D341Med (cell line): ENCODE data around the gene FBP2.
"Not testable (repeated sequence)": the region's sequence is repeated elsewhere in the genome, so short reads cannot be mapped to it uniquely, and the experiment has no call there.

Experiments used
- DNase-seq: peaks from one replicate; pipeline ENCODE4 v3.0.0; 2012; ENCODE audit warnings: low spot score

FBP2 gene

GRCh38 chr9:94606646-94607422 is 13.2 kb upstream of the FBP2 start:
- no peak for DNase-seq

GRCh38 chr9:94603259-94604160 is 9.9 kb upstream of the FBP2 start:
- peak; percentile 86 for DNase-seq

GRCh38 chr9:94602666-94603065 is 9.0 kb upstream of the FBP2 start:
- DNase-seq: no peak

- no peak for DNase-seq
Observed at GRCh38 chr9:94600715-94601114, 7.1 kb upstream of the FBP2 start.

- DNase-seq: no peak
Observed at GRCh38 chr9:94600258-94600657, 6.6 kb upstream of the FBP2 start.

GRCh38 chr9:94599102-94599501 is 5.5 kb upstream of the FBP2 start:
- DNase-seq: no peak

GRCh38 chr9:94592683-94593082 is 941 bp downstream of the FBP2 start:
- DNase-seq: not testable (repeated sequence)

GRCh38 chr9:94591876-94592275 is 1.7 kb downstream of the FBP2 start:
- no peak for DNase-seq

- not testable (repeated sequence) for DNase-seq
Observed at GRCh38 chr9:94591046-94591545, 2.5 kb downstream of the FBP2 start.

- DNase-seq: no peak
Observed at GRCh38 chr9:94588681-94589080, 4.9 kb downstream of the FBP2 start.

- no peak for DNase-seq
Observed at GRCh38 chr9:94586814-94587213, 6.8 kb downstream of the FBP2 start.

GRCh38 chr9:94586316-94586715 is 7.3 kb downstream of the FBP2 start:
- DNase-seq: no peak

GRCh38 chr9:94584555-94584954 is 9.1 kb downstream of the FBP2 start:
- DNase-seq: no peak

- no peak for DNase-seq
Observed at GRCh38 chr9:94581728-94582127, 11.9 kb downstream of the FBP2 start.

- no peak for DNase-seq
Observed at GRCh38 chr9:94577571-94577970, 16.1 kb downstream of the FBP2 start.

GRCh38 chr9:94577036-94577435 is 16.6 kb downstream of the FBP2 start:
- no peak for DNase-seq

- no peak for DNase-seq
Observed at GRCh38 chr9:94576131-94576530, 17.5 kb downstream of the FBP2 start.

GRCh38 chr9:94568972-94569712 is 24.5 kb downstream of the FBP2 start:
- no peak for DNase-seq

GRCh38 chr9:94568250-94568889 is 25.3 kb downstream of the FBP2 start:
- DNase-seq: no peak

GRCh38 chr9:94567271-94567670 is 26.4 kb downstream of the FBP2 start:
- DNase-seq: no peak

- no peak for DNase-seq
Observed at GRCh38 chr9:94566550-94566949, 27.1 kb downstream of the FBP2 start.

GRCh38 chr9:94564279-94564678 is 29.3 kb downstream of the FBP2 start:
- not testable (repeated sequence) for DNase-seq
